Lower lobe of right lung (tissue), 2 donors: ENCODE data around the gene FRAS1. TPM values are rescaled to one million over a fixed set of nuclear protein-coding genes. Genes with fewer than 3 reads are reported as not detected.

ENCODE experiments used
- ATAC-seq, 2 donors: fragments of 200-7000 bp; cut with Tn5 transposase; one replicate each; pipeline ENCODE4 v1.9.1; 2020 to 2022; ENCODE audit warnings: mild to moderate bottlenecking in 2 of 2, moderate library complexity in 2 of 2
- DNase-seq: peaks from one replicate; pipeline ENCODE4 v3.0.0-alpha.2; 2020
- H3K27ac ChIP-seq: fragments of 200-600 bp; one replicate; pipeline ENCODE4 v1.8.0; 2022
- H3K27me3 ChIP-seq: fragments of 200-600 bp; one replicate; pipeline ENCODE4 v1.8.0; 2022; ENCODE audit warnings: low read depth
- H3K36me3 ChIP-seq: fragments of 200-600 bp; one replicate; pipeline ENCODE4 v1.8.0; 2022; ENCODE audit warnings: mild to moderate bottlenecking
- H3K4me1 ChIP-seq: fragments of 200-600 bp; one replicate; pipeline ENCODE4 v1.8.0; 2022
- H3K4me3 ChIP-seq: fragments of 200-600 bp; one replicate; pipeline ENCODE4 v1.8.0; 2022; ENCODE audit warnings: mild to moderate bottlenecking
- H3K9me3 ChIP-seq: fragments of 200-600 bp; one replicate; pipeline ENCODE4 v1.8.0; 2022
- intact Hi-C: fragments of 100-400 bp; cut with DNase I; formaldehyde crosslinking; loops from one replicate; pipeline ENCODE4 v1.11.0; 2022
- total RNA-seq: library from RNA; stranded (reverse); fragmentation: NEBNext Ultra II Directional; extraction: Animal tissue kit (Norgen Biotek cat#: 25700); gene quantifications from one replicate; pipeline ENCODE4 v1.2.1, GENCODE V29; 2021
- TF ChIP-seq, protein P1 (sequence below): fragments of 200-600 bp; IDR thresholded peaks from one replicate; pipeline ENCODE4 v1.8.0; 2022; ENCODE audit warnings: antibody characterized with exemption, mild to moderate bottlenecking
- donor health status: DM: no; HTN: yes; CAD: no; lungs with severe emphysema.

FRAS1 gene
- total RNA-seq, 1 donor from 2014 or later: 9.2 TPM

DNA sequence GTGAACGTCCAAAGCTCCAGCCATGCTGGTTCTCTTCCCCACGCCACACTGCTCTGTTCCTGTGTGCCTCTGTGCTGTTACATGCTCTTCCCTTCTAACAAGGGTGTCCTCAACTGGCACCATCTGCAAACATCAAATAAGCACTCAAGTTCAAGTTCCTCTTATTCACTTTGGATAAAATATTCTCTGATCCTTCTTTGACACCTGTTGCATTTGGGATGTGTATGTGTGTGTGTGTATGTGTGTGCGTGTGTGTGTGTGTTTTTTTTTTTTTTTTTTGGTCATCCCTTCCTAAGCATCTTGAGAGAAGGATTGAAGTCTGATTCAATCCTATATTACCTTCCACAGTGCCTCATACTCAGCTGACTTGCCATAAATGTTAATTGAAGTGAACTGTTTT is 290.4 kb downstream of the FRAS1 start:
- H3K9me3 ChIP-seq: no peaks in the 10 kb centered on the region
- intact Hi-C loops: no loop called here
- ATAC-seq: no peak
- H3K4me1 ChIP-seq: no peaks in the 10 kb centered on the region
- no peak overlapping the region for H3K27ac ChIP-seq
- no peaks in the 10 kb centered on the region for H3K27me3 ChIP-seq
- no peak overlapping the region for H3K4me3 ChIP-seq
- no peak for DNase-seq
- TF ChIP-seq, protein P1, sequence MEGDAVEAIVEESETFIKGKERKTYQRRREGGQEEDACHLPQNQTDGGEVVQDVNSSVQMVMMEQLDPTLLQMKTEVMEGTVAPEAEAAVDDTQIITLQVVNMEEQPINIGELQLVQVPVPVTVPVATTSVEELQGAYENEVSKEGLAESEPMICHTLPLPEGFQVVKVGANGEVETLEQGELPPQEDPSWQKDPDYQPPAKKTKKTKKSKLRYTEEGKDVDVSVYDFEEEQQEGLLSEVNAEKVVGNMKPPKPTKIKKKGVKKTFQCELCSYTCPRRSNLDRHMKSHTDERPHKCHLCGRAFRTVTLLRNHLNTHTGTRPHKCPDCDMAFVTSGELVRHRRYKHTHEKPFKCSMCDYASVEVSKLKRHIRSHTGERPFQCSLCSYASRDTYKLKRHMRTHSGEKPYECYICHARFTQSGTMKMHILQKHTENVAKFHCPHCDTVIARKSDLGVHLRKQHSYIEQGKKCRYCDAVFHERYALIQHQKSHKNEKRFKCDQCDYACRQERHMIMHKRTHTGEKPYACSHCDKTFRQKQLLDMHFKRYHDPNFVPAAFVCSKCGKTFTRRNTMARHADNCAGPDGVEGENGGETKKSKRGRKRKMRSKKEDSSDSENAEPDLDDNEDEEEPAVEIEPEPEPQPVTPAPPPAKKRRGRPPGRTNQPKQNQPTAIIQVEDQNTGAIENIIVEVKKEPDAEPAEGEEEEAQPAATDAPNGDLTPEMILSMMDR: no peak
- no peaks in the 10 kb centered on the region for H3K36me3 ChIP-seq

DNA sequence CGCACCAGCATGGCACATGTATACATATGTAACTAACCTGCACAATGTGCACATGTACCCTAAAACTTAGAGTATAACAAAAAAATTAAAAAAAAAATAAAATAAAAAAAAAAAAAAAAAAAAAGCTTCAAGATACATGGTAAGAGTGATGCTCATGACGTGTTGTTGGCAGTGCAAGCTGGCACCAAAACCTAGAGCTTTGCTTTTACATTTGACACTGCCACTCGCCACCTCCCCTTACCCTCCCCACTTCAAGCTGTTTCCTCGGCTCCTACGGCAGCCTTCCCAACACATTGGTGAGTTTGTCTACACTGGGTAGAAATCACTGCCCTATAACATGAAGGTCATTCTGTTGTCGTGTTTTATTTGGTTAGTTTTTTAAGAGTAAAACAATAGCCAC is 296.8 kb downstream of the FRAS1 start:
- DNase-seq: no peak
- Histone ChIP-seq H3K36me3 (no peaks in the 10 kb centered on the region), H3K27ac (no peak overlapping the region), H3K4me3 (no peak overlapping the region), H3K9me3 (no peaks in the 10 kb centered on the region), H3K27me3 (no peaks in the 10 kb centered on the region), H3K4me1 (no peaks in the 10 kb centered on the region)
- no peak for ATAC-seq
- TF ChIP-seq, protein P1: no peak
- intact Hi-C loops: no loop called here

- H3K27me3 ChIP-seq: no peaks in the 10 kb centered on the region
- DNase-seq (no peak), ATAC-seq (no peak)
- no peak overlapping the region for H3K27ac ChIP-seq
- no peaks in the 10 kb centered on the region for H3K9me3 ChIP-seq
- TF ChIP-seq, protein P1: no peak
- intact Hi-C loops: no loop called here
- H3K4me1 ChIP-seq: no peaks in the 10 kb centered on the region
- H3K4me3 ChIP-seq: no peak overlapping the region
- H3K36me3 ChIP-seq: no peaks in the 10 kb centered on the region
These were observed 297.7 kb downstream of the FRAS1 start for GRCh38 chr4:78354782-78355181.

DNA sequence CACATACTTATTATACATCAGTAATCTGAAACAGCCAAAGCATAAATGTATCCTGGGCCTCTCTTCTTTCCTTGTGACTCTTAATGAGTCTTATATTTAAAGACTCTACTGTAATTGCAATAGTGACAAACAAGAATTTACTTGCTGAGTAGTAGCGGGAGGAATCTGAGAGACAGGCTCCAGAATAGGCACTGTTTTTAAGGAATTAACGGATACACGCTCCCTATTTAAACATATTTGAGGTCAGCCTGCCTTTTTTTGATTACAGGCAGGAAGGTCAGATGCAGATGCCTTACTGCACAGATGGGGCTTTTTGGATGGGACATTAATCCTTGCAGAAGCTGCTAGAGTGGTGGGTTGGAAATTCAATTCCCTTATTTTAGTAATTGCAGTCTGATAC is 298.2 kb downstream of the FRAS1 start:
- intact Hi-C loops: no loop called here
- DNase-seq: no peak

DNA sequence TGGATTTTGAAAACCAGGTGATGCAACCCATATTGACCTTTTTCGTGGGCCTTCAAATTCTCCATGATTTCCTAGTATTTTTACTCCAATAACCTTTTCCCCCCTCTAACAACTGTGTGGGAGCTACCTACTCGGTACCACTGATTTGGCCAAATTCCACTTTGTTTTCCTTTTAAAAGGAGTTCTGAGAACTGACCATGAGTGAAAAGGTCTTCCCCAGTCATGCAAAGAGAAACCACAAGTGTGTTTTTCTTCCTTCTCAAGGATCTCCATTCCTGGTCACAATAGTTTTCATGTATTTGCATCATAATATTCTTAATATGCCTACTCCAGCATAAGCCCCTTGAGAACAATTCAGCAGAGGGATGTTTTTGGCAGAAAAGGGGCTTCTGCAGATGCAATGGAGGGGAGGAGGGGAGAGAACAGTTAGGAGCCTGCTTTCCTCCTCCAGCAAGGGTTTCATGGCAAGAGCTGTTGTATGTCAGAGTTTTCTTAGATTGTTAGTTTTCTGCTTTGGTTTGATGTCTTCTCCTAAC is 299.2 kb downstream of the FRAS1 start:
- no peaks in the 10 kb centered on the region for H3K9me3 ChIP-seq
- H3K36me3 ChIP-seq: no peaks in the 10 kb centered on the region
- no peaks in the 10 kb centered on the region for H3K4me1 ChIP-seq
- DNase-seq: no peak
- H3K27ac ChIP-seq: no peak overlapping the region
- TF ChIP-seq, protein P1: no peak
- H3K4me3 ChIP-seq: no peak overlapping the region
- no peak for ATAC-seq
- no peaks in the 10 kb centered on the region for H3K27me3 ChIP-seq
- intact Hi-C loops: no loop called here

More for the DNA sequence above, 298.2 kb downstream of the FRAS1 start:
- no peaks in the 10 kb centered on the region for H3K27me3 ChIP-seq
- H3K27ac ChIP-seq: no peak overlapping the region
- H3K36me3 ChIP-seq: no peaks in the 10 kb centered on the region
- H3K9me3 ChIP-seq: no peaks in the 10 kb centered on the region
- no peak overlapping the region for H3K4me3 ChIP-seq
- no peaks in the 10 kb centered on the region for H3K4me1 ChIP-seq
- TF ChIP-seq, protein P1: no peak
- no peak for ATAC-seq

DNA sequence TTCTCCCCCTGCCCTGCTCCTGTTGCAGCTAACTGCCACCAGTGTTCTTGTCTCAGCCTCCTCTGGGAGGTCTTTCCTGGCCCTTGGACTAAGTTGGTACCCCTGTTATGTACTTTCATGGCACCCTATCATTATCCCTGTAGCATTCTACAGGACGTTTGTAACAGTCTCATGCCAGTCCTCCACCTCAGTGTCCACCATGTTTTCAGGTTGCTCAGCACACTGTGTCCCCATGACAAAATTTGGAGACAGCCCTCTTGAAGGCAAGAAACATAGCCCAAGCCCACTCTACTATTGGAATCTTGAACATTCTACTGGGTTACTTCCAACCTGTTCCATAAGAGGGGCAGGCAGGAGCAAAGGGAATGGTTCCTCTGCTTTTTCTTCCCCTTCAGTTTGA is 300.0 kb downstream of the FRAS1 start:
- TF ChIP-seq, protein P1: no peak
- no peak for ATAC-seq
- H3K36me3 ChIP-seq: no peaks in the 10 kb centered on the region
- H3K9me3 ChIP-seq: no peaks in the 10 kb centered on the region
- H3K27ac ChIP-seq: no peak overlapping the region
- no peaks in the 10 kb centered on the region for H3K27me3 ChIP-seq
- H3K4me3 ChIP-seq: no peak overlapping the region
- intact Hi-C loops: no loop called here
- no peaks in the 10 kb centered on the region for H3K4me1 ChIP-seq
- no peak for DNase-seq
